Gastrocnemius medialis (tissue), 4 donors: ENCODE results near the gene PXMP2.

Experiments
- CTCF ChIP-seq, 5 experiments: fragments of 450-650 bp in 3 of 5; fragments of 200-600 bp in 2 of 5; sonication (generic) in 2 of 5; IDR thresholded peaks in 4 of 5; conservative IDR thresholded peaks in 1 of 5; 1 replicate in 4 of 5; 2 replicates in 1 of 5; pipeline ENCODE4 v1.5.1; 2016 to 2019; ENCODE audit warnings: antibody characterized with exemption in 5 of 5, mild to moderate bottlenecking in 3 of 5, moderate library complexity in 3 of 5
- POLR2A ChIP-seq, 2 donors: fragments of 450-650 bp; IDR thresholded peaks; one replicate each; pipeline ENCODE4 v1.6.1; 2017; ENCODE audit warnings: antibody characterized with exemption in 2 of 2, mild to moderate bottlenecking in 2 of 2, moderate library complexity in 2 of 2

DNA sequence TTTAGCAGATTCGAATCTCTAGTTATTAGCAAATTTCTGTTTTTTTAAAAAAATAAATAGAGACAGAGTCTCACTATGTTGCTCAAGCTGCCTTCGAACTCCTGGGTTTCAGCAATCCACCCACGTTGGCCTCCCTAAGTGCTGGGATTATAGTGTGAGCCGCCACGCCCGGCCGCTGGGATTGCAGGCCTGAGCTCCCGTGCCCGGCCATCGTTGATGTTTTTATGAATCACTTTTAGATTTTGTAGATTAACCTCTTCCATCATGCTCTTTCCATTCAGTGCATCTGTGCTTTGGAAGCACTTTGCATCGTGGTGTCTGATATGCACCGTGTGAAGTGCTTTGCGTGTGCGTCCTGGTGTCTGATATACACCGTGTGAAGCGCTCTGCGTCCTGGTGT is 44.2 kb downstream of the PXMP2 start:
- TF ChIP-seq POLR2A (IDR thresholded peaks at IDR 0.05): no peak
- no peak for TF ChIP-seq CTCF (IDR thresholded peaks at IDR 0.05 in 4 of 5, conservative IDR thresholded peaks at IDR 0.05 in 1 of 5)
